Liver (tissue), 9 donors: ENCODE data around the gene MSL2. TPM values are rescaled to one million over a fixed set of nuclear protein-coding genes. Genes with fewer than 3 reads are reported as not detected.

Experiments used
- DNase-seq: peaks from one replicate; pipeline ENCODE4 v3.0.0-alpha.2; 2017; ENCODE audit warnings: low spot score
- H3K27ac ChIP-seq, 2 donors: one replicate each; pipeline ENCODE4 v1.7.0; 2013; ENCODE audit warnings: inconsistent platforms in 2 of 2, low read length in 2 of 2, control low read depth in 1 of 2, low read depth in 1 of 2, mild to moderate bottlenecking in 1 of 2
- H3K27me3 ChIP-seq, 4 donors: one replicate each; pipeline versions ENCODE4 v1.6.1 to v1.7.0; 2013; ENCODE audit warnings: low read length in 3 of 4, inconsistent platforms in 1 of 4, mild to moderate bottlenecking in 1 of 4, moderate library complexity in 1 of 4; ENCODE audit not compliant: control insufficient read depth in 4 of 4, insufficient read depth in 4 of 4
- H3K36me3 ChIP-seq, 4 donors: one replicate each; pipeline versions ENCODE4 v1.6.1 to v1.7.0; 2013; ENCODE audit warnings: low read length in 3 of 4, mild to moderate bottlenecking in 3 of 4, low read depth in 1 of 4, moderate library complexity in 1 of 4; ENCODE audit not compliant: control insufficient read depth in 4 of 4, insufficient read depth in 3 of 4
- H3K4me1 ChIP-seq, 4 donors: one replicate each; pipeline versions ENCODE4 v1.6.1 to v1.7.0; 2013; ENCODE audit warnings: low read length in 3 of 4, mild to moderate bottlenecking in 3 of 4, moderate library complexity in 1 of 4; ENCODE audit not compliant: control insufficient read depth in 4 of 4, insufficient read depth in 4 of 4
- H3K4me3 ChIP-seq, 3 donors: one replicate each; pipeline versions ENCODE4 v1.6.1 to v1.7.0; 2013; ENCODE audit warnings: low read length in 3 of 3, control low read depth in 1 of 3, low read depth in 1 of 3, mild to moderate bottlenecking in 1 of 3
- H3K9ac ChIP-seq, 2 donors: one replicate each; pipeline ENCODE4 v1.7.0; 2013; ENCODE audit warnings: low read length in 2 of 2, mild to moderate bottlenecking in 2 of 2, moderate library complexity in 2 of 2, control low read depth in 1 of 2, low read depth in 1 of 2
- H3K9me3 ChIP-seq, 4 donors: one replicate each; pipeline versions ENCODE4 v1.6.1 to v1.7.0; 2013; ENCODE audit warnings: low read length in 3 of 4; ENCODE audit not compliant: control insufficient read depth in 4 of 4
- EGR1 ChIP-seq, 2 donors: IDR thresholded peaks; 2 replicates each; pipeline ENCODE4 v1.6.1; 2016 to 2018; ENCODE audit warnings: antibody characterized with exemption in 2 of 2, low read depth in 2 of 2
- FOXA1 ChIP-seq: IDR thresholded peaks from 2 replicates; pipeline ENCODE4 v1.6.1; 2016; ENCODE audit warnings: antibody characterized with exemption
- FOXA2 ChIP-seq: IDR thresholded peaks from 2 replicates; pipeline ENCODE4 v1.6.1; 2016; ENCODE audit warnings: antibody characterized with exemption
- GABPA ChIP-seq, 2 donors: IDR thresholded peaks in 1 of 2; conservative IDR thresholded peaks in 1 of 2; 2 replicates each; pipeline ENCODE4 v1.6.1; 2016; ENCODE audit warnings: antibody characterized with exemption in 2 of 2, mild to moderate bottlenecking in 1 of 2, moderate library complexity in 1 of 2
- HNF4A ChIP-seq, 2 donors: conservative IDR thresholded peaks; 2 replicates each; pipeline ENCODE4 v1.6.1; 2016; ENCODE audit warnings: antibody characterized with exemption in 2 of 2, mild to moderate bottlenecking in 2 of 2
- HNF4G ChIP-seq: IDR thresholded peaks from 2 replicates; pipeline ENCODE4 v1.6.1; 2016; ENCODE audit warnings: antibody characterized with exemption
- JUND ChIP-seq, 2 donors: IDR thresholded peaks; 2 replicates each; pipeline ENCODE4 v1.6.1; 2016; ENCODE audit warnings: antibody characterized with exemption in 2 of 2
- NR2F2 ChIP-seq: IDR thresholded peaks from 2 replicates; pipeline ENCODE4 v1.6.1; 2016; ENCODE audit warnings: antibody characterized with exemption
- RAD21 ChIP-seq, 2 donors: IDR thresholded peaks; 2 replicates each; pipeline ENCODE4 v1.6.1; 2016; ENCODE audit warnings: antibody characterized with exemption in 2 of 2, mild to moderate bottlenecking in 2 of 2
- RXRA ChIP-seq, 2 donors: IDR thresholded peaks; 2 replicates each; pipeline ENCODE4 v1.6.1; 2017 to 2018; ENCODE audit warnings: antibody characterized with exemption in 2 of 2, mild to moderate bottlenecking in 1 of 2
- SP1 ChIP-seq: IDR thresholded peaks from 2 replicates; pipeline ENCODE4 v1.6.1; 2018; ENCODE audit warnings: antibody characterized with exemption, mild to moderate bottlenecking
- TAF1 ChIP-seq: conservative IDR thresholded peaks from 2 replicates; pipeline ENCODE4 v1.6.1; 2016; ENCODE audit warnings: antibody characterized with exemption, mild to moderate bottlenecking
- YY1 ChIP-seq: IDR thresholded peaks from 2 replicates; pipeline ENCODE4 v1.6.1; 2016; ENCODE audit warnings: antibody characterized with exemption, mild to moderate bottlenecking
- WGBS: extraction: QIAGEN DNeasy Blood & Tissue Kit; methylation state at CpG from one replicate; pipeline ENCODE4 v1.1.7; 2013; 5-methylcytosine and 5-hydroxymethylcytosine counted together
- polyA plus RNA-seq, 2 donors: library from polyadenylated mRNA; stranded (reverse) in 1 of 2; unstranded in 1 of 2; fragments of 200-250 nt in 1 of 2; fragments of >200 nt in 1 of 2; fragmentation: Nextera tagmentation in 1 of 2; extraction: Ambion mirVana in 1 of 2; gene quantifications; one replicate each; pipeline versions ENCODE4 v1.2.1 to v1.2.3, GENCODE V29; 2013 to 2015
- total RNA-seq, 2 donors: library from RNA; depleted of rRNA; stranded (reverse); fragments of >200 nt; gene quantifications; one replicate each; pipeline ENCODE4 v1.2.3, GENCODE V29; 2014
- TF ChIP-seq, protein P1 (sequence below): IDR thresholded peaks from 2 replicates; pipeline ENCODE4 v1.6.1; 2016; ENCODE audit warnings: antibody characterized with exemption, mild to moderate bottlenecking
- TF ChIP-seq, protein P2 (sequence below): fragments of 150-350 bp; IDR thresholded peaks from 2 replicates; pipeline ENCODE4 v1.5.1; 2017; ENCODE audit warnings: improper control_type of control experiment, low read depth, low read length; ENCODE audit not compliant: missing input control
- TF ChIP-seq, protein P3 (sequence below): IDR thresholded peaks from 2 replicates; pipeline ENCODE4 v1.6.1; 2016; ENCODE audit warnings: antibody characterized with exemption
- TF ChIP-seq, protein P4 (sequence below): IDR thresholded peaks from 2 replicates; pipeline ENCODE4 v1.6.1; 2016; ENCODE audit warnings: antibody characterized with exemption
- TF ChIP-seq, protein P5 (sequence below): IDR thresholded peaks from 2 replicates; pipeline ENCODE4 v1.6.1; 2016; ENCODE audit warnings: antibody characterized with exemption
- donor health status: healthy.
- donor health status: healthy.
- donor health status: healthy.
- donor health status: healthy.
- donor health status: healthy.

MSL2 gene
- total and polyA plus RNA-seq, 4 donors = 2.7 to 18.7 (median 9.1) TPM

DNA sequence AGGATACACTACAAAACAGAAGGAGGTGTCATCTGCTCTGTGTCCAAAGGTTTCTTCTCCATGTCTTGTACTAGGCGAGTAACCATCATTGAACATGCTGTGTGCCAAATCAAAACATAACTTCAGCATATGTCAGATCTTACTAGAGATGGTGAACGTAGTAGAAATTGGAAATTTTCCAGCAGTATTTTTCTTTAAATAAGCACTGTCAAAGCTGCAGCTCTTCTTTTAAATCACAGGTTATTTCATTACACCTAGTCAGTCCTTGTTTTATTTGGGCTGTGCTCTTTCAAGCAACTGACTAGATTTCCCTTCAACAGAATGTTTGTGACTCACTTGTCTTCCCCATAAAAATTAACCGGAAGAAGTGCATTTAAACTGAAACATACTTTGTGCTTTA is 46.5 kb downstream of the MSL2 start:
- H3K4me1 ChIP-seq = peaks cover 0 to 11% (median 6%) of the 10 kb centered on the region in 4 donors
- 82% methylated on average over 3 of the region's 3 CpGs for WGBS
- no peak overlapping the region for H3K9ac ChIP-seq

More for the DNA sequence above, 46.5 kb downstream of the MSL2 start:
- no peaks in the 10 kb centered on the region for H3K27me3 ChIP-seq
- DNase-seq = no peak
- no peak overlapping the region for H3K4me3 ChIP-seq
- H3K36me3 ChIP-seq = peaks cover 0 to 15% (median 11%) of the 10 kb centered on the region in 4 donors
- TF ChIP-seq SP1 (no peak), RXRA (IDR thresholded peaks at IDR 0.05) (no peak), HNF4A (conservative IDR thresholded peaks at IDR 0.05) (no peak), TAF1 (no peak), GABPA (IDR thresholded peaks at IDR 0.05 in 1 of 2, conservative IDR thresholded peaks at IDR 0.05 in 1 of 2) (no peak), FOXA1 (no peak), EGR1 (IDR thresholded peaks at IDR 0.05; ENCODE audit: low read depth in 2 of 2) (no peak), RAD21 (IDR thresholded peaks at IDR 0.05) (no peak), HNF4G (no peak), NR2F2 (no peak), YY1 (no peak), JUND (IDR thresholded peaks at IDR 0.05) (no peak), FOXA2 (no peak)
- TF ChIP-seq, protein P1, sequence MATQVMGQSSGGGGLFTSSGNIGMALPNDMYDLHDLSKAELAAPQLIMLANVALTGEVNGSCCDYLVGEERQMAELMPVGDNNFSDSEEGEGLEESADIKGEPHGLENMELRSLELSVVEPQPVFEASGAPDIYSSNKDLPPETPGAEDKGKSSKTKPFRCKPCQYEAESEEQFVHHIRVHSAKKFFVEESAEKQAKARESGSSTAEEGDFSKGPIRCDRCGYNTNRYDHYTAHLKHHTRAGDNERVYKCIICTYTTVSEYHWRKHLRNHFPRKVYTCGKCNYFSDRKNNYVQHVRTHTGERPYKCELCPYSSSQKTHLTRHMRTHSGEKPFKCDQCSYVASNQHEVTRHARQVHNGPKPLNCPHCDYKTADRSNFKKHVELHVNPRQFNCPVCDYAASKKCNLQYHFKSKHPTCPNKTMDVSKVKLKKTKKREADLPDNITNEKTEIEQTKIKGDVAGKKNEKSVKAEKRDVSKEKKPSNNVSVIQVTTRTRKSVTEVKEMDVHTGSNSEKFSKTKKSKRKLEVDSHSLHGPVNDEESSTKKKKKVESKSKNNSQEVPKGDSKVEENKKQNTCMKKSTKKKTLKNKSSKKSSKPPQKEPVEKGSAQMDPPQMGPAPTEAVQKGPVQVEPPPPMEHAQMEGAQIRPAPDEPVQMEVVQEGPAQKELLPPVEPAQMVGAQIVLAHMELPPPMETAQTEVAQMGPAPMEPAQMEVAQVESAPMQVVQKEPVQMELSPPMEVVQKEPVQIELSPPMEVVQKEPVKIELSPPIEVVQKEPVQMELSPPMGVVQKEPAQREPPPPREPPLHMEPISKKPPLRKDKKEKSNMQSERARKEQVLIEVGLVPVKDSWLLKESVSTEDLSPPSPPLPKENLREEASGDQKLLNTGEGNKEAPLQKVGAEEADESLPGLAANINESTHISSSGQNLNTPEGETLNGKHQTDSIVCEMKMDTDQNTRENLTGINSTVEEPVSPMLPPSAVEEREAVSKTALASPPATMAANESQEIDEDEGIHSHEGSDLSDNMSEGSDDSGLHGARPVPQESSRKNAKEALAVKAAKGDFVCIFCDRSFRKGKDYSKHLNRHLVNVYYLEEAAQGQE = no peak
- TF ChIP-seq, protein P2, sequence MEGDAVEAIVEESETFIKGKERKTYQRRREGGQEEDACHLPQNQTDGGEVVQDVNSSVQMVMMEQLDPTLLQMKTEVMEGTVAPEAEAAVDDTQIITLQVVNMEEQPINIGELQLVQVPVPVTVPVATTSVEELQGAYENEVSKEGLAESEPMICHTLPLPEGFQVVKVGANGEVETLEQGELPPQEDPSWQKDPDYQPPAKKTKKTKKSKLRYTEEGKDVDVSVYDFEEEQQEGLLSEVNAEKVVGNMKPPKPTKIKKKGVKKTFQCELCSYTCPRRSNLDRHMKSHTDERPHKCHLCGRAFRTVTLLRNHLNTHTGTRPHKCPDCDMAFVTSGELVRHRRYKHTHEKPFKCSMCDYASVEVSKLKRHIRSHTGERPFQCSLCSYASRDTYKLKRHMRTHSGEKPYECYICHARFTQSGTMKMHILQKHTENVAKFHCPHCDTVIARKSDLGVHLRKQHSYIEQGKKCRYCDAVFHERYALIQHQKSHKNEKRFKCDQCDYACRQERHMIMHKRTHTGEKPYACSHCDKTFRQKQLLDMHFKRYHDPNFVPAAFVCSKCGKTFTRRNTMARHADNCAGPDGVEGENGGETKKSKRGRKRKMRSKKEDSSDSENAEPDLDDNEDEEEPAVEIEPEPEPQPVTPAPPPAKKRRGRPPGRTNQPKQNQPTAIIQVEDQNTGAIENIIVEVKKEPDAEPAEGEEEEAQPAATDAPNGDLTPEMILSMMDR = no peak
- TF ChIP-seq, protein P3, sequence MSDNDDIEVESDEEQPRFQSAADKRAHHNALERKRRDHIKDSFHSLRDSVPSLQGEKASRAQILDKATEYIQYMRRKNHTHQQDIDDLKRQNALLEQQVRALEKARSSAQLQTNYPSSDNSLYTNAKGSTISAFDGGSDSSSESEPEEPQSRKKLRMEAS = no peak
- TF ChIP-seq, protein P4, sequence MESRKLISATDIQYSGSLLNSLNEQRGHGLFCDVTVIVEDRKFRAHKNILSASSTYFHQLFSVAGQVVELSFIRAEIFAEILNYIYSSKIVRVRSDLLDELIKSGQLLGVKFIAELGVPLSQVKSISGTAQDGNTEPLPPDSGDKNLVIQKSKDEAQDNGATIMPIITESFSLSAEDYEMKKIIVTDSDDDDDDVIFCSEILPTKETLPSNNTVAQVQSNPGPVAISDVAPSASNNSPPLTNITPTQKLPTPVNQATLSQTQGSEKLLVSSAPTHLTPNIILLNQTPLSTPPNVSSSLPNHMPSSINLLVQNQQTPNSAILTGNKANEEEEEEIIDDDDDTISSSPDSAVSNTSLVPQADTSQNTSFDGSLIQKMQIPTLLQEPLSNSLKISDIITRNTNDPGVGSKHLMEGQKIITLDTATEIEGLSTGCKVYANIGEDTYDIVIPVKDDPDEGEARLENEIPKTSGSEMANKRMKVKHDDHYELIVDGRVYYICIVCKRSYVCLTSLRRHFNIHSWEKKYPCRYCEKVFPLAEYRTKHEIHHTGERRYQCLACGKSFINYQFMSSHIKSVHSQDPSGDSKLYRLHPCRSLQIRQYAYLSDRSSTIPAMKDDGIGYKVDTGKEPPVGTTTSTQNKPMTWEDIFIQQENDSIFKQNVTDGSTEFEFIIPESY = no peak
- TF ChIP-seq, protein P5, sequence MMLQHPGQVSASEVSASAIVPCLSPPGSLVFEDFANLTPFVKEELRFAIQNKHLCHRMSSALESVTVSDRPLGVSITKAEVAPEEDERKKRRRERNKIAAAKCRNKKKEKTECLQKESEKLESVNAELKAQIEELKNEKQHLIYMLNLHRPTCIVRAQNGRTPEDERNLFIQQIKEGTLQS = no peak
- no peaks in the 10 kb centered on the region for H3K9me3 ChIP-seq
- H3K27ac ChIP-seq = no peak overlapping the region
